GM19025 (cell line): ENCODE measurements around the gene SLC16A12.
"Not testable (repeated sequence)": the region's sequence is repeated elsewhere in the genome, so short reads cannot be mapped to it uniquely, and the experiment has no call there.

ENCODE experiments used
- ATAC-seq: cut with Tn5 transposase; IDR thresholded peaks from one replicate; pipeline ENCODE4 v1.9.1; 2021; ENCODE audit warnings: mild to moderate bottlenecking, low read depth, moderate library complexity; ENCODE audit not compliant: unreplicated experiment

The SLC16A12 gene

DNA sequence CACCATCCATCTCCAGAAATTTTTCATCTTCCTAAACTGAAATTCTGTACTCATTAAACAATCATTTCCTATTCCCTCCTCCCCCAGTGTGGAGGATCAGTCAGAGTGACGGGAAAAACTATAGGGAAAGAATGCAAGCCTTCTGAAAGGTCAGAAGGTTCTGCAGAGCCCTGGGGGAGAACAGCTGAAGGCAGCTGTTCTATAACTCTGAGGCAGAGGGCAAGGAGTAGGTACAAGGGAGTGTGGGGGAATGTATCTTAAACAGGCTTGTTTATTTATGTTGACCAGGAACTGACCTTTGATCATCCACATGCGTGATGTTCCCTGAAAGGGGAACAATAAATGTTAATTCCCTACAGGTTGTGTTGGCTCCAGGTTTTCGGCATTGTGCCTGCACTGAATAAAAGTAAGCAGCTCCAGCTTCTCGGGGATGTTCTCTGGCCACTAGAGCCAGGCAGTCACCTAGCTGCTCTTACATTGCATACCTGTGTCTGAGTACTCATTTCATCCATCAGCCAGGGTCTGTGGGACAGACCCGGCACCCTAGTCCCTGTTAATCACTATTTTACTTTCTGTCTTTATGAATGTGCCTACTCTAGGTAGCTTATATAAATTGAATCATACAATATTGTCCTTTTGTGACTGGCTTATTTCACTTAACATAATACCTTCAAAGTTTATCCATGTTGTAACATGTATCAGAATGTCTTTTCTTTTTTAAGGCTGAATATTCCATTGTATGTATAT, 137.2 kb downstream of the SLC16A12 start:
- no peak for ATAC-seq

DNA sequence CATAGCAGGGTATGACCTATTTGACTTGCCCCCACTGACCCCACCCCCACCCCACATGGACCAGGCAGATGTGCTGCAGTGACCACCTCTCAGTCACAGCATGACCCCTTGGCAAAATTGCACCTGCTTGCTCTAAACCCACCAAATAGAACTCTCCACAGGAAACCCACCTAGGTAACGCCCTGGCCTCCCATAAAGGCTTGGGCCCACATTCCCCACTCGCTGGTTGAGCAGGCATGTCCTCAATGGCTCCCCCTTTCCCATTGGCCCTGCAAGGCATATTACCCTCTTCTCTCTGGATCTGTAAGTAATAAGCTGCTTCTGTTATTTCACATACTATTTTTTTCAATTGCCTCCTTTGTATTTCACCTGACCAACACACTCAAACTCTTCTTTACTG, 140.3 kb downstream of the SLC16A12 start:
- no peak for ATAC-seq

DNA sequence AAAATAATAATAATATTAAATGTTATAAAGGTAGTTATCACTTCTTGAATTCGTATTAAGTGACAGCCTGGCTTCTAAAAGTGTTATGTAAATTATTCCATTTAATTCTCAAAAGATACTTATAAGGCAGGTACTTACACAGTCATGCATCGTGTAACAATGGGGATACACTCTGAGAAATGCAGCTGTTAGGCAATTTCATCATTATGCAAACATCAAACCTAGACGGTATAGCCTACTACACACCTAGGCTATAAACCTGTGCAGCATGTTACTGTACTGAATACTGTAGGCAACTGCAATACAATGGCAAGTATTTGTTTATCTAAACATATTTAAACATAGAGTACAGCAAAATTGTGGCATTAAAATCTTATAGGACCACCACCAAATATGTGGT, 141.5 kb downstream of the SLC16A12 start:
- ATAC-seq = no peak

DNA sequence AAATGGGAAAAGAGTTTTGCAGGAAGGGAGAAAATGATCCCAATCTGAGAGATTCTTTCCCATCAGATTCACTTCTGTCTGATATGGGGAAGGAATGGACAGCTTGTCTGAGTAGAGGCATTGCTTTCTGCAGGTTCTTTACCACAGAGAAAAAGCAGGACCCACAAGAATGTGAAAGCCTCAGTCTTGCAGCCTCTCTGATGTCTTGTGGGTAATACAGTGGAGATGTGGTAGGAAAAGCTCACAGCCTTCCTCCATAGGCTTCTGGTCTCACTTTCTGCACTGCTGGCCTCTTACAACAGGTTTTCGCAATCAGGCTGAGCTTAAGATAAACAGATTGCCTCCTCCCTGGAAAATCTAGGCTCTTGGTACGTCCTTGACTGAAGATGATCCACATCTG, 142.4 kb downstream of the SLC16A12 start:
- ATAC-seq = peak; percentile 38

DNA sequence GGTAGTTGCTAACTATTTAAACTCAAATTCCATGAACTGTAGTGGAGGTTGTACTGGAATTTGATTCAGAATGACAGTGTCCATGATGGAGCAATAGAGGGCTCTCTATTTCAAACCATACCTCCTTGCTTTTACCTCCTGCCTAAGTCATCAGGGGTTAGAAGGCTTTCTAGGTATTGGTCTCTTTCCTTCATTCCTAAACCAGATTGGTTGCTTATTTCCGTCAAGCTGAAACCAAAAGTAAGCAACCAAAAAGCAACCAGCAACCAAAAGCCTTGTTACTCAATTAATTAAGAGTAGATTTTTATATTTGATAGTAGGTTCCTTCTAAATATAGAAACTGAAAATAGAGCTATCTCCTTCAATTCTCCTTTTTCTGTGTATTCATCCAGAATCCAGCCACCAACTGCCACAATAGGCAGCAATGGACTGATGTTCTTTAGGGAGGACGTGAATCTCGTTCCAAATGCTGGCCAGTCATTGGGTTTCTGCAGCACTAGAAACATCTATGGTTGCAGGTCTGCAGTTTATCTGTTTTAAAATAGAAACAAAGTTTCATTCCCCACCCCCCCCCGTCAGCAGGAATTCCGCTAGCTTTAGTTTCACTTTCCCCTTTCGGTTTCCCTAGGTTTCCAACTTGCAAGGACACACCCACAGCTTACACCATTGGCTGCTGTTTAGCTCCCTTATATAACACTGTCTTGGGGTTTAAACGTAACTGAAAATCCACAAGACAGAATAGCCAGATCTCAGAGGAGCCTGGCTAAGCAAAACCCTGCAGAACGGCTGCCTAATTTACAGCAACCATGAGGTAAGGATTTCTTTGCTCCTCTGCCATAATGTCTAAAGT, 143.3 kb downstream of the SLC16A12 start, which contains the start of gene IFIT1:
TSS of gene IFIT1 (plus strand) at position 717 of the 850 bp plus-strand sequence. CDS start at position 807, 90 bp downstream.
- ATAC-seq = peak; percentile 77

DNA sequence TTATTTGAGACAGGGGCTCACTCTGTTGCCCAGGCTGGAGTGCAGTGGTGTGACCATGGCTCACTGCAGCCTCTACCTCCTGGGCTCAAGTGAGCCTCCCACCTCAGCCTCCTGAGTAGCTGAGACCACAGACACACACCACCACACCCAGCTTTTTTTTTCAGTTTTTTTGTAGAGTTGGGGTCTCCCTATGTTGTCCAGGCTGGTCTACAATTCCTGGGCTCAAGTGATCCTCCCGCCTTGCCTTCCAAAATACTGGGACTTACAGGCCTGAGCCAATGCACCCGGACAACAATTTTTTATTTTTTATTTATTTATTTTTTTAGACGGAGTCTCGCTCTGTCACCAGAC, 144.2 kb downstream of the SLC16A12 start:
- not testable (repeated sequence) for ATAC-seq

DNA sequence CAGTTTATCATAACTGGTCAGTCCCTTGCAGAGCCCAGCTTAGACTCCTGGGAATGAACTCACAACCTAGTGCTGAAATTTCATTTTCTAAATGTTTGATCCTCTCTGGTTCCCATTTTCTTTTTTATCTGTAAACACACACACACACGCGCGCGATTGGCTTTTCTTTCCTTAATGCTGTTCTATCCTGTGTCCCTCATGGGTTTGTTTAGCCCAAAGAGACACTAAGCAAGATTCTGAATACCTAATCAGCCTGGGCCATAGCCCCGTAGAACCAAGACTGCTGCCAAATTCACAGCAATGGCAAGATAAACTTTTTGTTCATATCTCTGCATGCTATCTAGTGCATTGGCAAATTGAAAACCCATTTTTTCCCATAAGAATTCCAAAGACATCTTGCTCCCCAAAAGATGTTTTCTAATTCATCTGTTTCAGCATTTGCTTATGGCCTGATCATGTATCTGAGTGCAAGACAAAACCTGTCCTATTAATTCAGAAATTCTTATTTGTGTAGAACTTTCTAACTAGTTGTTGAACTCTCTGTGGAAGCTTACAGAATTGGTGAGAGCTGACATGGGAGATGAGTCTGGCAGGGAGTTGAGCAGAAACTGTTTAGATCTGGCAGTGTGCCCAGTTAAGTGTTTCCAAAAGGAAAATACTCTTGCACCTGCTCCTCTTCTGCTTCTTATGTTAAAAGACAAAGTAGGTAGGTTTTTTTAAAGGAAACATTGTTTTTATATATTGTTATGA, 144.7 kb downstream of the SLC16A12 start:
- ATAC-seq = no peak

DNA sequence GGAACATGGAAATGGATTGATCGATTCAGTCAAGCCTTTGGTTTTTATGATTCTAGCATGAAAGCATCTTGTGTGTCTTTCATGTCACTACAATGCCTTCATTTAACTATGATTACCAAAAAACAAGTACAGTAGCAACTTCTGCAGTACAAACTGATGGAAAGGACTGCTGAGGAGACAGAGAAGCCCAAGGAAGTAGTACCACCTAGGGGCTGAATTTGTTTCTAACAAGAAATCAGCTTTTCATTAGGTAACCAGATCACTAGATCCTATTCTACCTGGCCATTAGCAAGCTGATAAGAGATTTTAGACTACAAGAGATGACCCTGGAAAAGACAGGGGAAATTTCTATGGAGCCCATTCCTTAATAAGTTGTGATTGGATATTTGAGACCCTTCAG, 146.1 kb downstream of the SLC16A12 start:
- ATAC-seq = no peak

DNA sequence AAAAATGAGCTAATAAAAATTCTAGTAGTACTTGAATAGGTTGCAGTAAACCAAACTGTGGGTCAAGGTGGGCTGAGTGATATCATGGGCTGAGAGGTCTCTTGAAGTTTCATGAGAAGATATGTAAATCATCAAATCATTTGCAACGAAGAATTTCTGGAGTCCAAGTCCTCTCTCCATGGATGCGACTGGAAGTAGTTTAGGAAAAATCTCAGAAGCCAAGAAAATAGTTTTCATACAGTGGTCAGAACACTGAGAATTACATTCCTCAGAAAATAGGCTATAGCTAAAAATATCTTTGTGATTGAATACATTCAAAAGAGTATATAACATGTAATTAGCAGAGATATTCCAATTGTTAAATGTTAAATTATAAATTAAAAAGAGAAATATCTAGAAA, 146.6 kb downstream of the SLC16A12 start:
- no peak for ATAC-seq

DNA sequence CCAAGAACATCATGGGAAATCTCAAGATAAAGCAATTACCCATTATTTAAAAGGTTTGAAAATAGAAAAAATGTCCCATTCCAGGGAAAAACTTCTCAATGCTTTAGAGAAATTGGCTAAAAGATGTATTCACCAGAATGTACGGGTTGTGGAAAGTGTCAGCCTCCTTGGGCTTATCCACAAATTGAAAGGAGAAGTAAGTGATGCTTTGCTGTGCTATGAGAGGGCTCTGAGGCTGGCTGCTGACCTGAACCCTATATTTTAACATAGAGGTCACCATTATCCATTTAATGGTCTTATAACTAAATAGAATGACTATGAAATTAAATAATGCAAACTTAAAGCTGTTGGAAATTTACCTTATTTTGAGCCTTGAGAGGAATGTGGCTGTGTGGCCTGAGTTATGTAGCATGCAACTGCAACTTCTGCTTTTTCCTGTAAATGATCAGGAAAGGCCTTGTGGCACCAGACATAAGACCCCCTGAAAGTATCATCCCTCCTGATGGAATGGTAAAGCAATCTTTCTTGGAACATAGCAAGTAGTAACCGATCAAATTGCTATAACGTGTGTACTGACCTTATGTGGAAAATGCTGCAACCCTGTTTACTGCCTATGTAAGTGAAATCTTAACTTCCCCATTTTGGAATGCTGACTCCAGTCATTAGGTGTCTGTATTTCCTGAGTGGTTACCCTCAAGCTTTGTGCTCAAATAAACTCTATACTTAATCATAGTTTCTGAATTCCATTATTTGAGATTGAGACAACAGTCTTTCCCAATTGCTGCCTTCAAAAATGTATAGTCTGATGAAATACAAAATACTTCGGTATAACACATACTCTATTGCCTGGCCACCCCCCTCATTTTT, 150.7 kb downstream of the SLC16A12 start:
- ATAC-seq = no peak

DNA sequence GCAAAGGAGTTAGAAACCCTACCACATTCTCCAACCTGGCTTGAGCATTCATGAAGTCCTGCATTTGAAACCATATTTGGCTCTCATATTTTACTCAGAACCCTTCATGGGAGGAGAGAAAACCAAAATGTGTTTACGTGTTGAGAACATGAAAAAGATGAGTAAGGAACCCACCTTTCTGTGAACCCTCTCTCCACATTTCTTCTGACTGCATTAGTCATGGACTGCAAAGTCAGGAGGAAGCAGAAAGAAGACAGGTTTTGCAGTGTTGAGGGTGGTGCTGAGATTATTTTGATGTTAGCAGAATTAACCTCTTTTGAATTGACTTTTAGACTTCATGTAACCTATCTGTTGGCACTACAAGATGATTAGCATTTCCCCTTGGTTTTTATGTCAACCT, 152.6 kb downstream of the SLC16A12 start:
- ATAC-seq = no peak
